Measurements from ENCODE around the gene VMP1. TPM values are rescaled to one million over a fixed set of nuclear protein-coding genes. Genes with fewer than 3 reads are reported as not detected.
A peak's percentile ranks its signal among the peaks of the same experiment; 100 is the strongest.
"Not testable (repeated sequence)": the region's sequence is repeated elsewhere in the genome, so short reads cannot be mapped to it uniquely, and the experiment has no call there.

The VMP1 gene
- total RNA-seq, 1 experiment from 2014 or later = 69.4 TPM

DNA sequence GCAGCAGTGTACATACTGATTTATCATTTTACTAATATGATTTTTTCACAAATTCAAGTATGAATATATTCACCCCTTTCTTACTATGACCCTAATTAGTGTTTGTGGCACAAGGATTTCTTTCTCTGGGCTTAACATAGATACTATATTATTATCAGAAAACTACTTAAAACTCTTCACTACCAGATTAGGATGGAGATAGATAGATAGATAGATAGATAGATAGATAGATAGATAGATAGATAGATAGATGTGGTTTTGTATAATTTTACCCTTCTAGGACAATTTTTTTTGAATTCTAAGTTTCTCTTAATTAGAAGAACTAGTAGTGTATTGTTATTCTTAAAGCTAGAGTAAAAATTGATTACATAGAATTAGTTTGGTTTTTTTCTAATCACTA, 49.6 kb downstream of the VMP1 start:
- Histone ChIP-seq H4K20me1 (ENCODE audit: insufficient read depth, low read depth, low read length) (no peaks in the 10 kb centered on the region), H3K36me3 (ENCODE audit: insufficient read depth, low read length) (peaks cover 22% of the 10 kb centered on the region), H3K27ac (ENCODE audit: low read length) (no peak overlapping the region; the same call in 1 of the 2 replicates), H3K27me3 (ENCODE audit: low read length) (no peaks in the 10 kb centered on the region), H3K4me1 (ENCODE audit: low read length) (peaks cover 29% of the 10 kb centered on the region), H3K9me3 (ENCODE audit: low read length) (no peaks in the 10 kb centered on the region), H3K4me2 (ENCODE audit: low read depth, low read length, poor library complexity, severe bottlenecking) (no peak overlapping the region), H3K9me2 (replicated peaks; ENCODE audit: insufficient read depth, low read length) (no peaks in the 10 kb centered on the region), H3K4me3 (ENCODE audit: low read length) (no peak overlapping the region), H2AFZ (ENCODE audit: low read length) (no peak overlapping the region), H3K79me2 (ENCODE audit: low read length) (peaks cover 27% of the 10 kb centered on the region; the same call in 1 of the 2 replicates), H3K9ac (ENCODE audit: low read length) (no peak overlapping the region)
- DNase-seq = no peak

DNA sequence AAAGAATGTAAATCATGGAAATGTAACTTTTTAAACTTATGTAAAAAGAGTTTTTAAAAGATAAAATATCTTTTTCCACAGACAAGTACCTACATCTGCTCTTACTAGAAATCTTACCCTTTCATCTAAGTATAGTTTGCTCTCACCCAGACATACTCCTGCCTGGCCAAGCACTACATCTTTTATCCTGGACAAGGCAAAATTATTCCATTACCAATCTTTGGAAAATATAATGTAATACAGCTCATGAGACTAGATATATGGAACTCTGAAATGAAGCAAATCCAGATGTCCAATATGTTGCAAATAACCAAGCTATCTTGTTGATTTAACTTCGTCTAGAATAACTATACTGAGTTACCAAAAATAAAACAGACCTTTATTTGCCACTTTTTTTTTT, 50.0 kb downstream of the VMP1 start:
- peaks cover 28% of the 10 kb centered on the region for H3K4me1 ChIP-seq (ENCODE audit: low read length)
- no peaks in the 10 kb centered on the region for H3K27me3 ChIP-seq (ENCODE audit: low read length)
- H3K79me2 ChIP-seq (ENCODE audit: low read length) = peaks cover 28% of the 10 kb centered on the region; the same call in 1 of the 2 replicates
- no peak overlapping the region for H3K9ac ChIP-seq (ENCODE audit: low read length)
- DNase-seq = no peak
- no peak overlapping the region for H2AFZ ChIP-seq (ENCODE audit: low read length)
- no peaks in the 10 kb centered on the region for H3K9me2 ChIP-seq (replicated peaks; ENCODE audit: insufficient read depth, low read length)
- H3K9me3 ChIP-seq (ENCODE audit: low read length) = no peaks in the 10 kb centered on the region
- no peaks in the 10 kb centered on the region for H4K20me1 ChIP-seq (ENCODE audit: insufficient read depth, low read depth, low read length)
- H3K36me3 ChIP-seq (ENCODE audit: insufficient read depth, low read length) = peaks cover 22% of the 10 kb centered on the region
- H3K4me3 ChIP-seq (ENCODE audit: low read length) = no peak overlapping the region
- no peak overlapping the region for H3K27ac ChIP-seq (ENCODE audit: low read length)
- H3K4me2 ChIP-seq (ENCODE audit: low read depth, low read length, poor library complexity, severe bottlenecking) = no peak overlapping the region

DNA sequence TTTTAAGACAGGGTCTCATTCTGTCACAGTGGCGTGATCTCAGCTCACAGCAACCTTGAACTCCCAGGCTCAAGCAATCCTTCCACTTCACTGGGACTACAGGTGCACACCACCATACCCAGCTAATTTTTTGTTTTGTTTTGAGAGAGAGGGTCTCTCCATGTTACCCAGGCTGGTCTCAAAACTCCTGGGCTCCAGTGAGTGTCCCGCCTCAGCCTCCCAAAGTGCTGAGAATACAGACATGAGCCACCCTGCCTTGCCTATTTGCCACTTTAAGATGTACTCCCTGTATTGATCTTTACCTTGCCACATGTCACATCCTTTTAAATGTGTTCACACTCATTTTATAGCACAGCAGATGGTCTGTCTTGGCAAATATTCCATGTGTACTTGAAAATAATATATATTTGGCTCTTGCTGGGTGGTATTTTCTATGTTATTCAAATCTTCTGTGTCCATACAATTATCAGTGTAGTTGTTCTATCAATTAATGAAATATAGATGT, 50.5 kb downstream of the VMP1 start:
- Histone ChIP-seq H3K36me3 (ENCODE audit: insufficient read depth, low read length) (peaks cover 22% of the 10 kb centered on the region), H2AFZ (ENCODE audit: low read length) (no peak overlapping the region), H3K79me2 (ENCODE audit: low read length) (peaks cover 30% of the 10 kb centered on the region), H3K4me1 (ENCODE audit: low read length) (peaks cover 31% of the 10 kb centered on the region), H3K4me2 (ENCODE audit: low read depth, low read length, poor library complexity, severe bottlenecking) (no peak overlapping the region), H3K27me3 (ENCODE audit: low read length) (no peaks in the 10 kb centered on the region), H4K20me1 (ENCODE audit: insufficient read depth, low read depth, low read length) (no peaks in the 10 kb centered on the region), H3K9me3 (ENCODE audit: low read length) (no peaks in the 10 kb centered on the region), H3K9me2 (replicated peaks; ENCODE audit: insufficient read depth, low read length) (no peaks in the 10 kb centered on the region), H3K9ac (ENCODE audit: low read length) (no peak overlapping the region), H3K4me3 (ENCODE audit: low read length) (no peak overlapping the region), H3K27ac (ENCODE audit: low read length) (no peak overlapping the region)
- no peak for DNase-seq

DNA sequence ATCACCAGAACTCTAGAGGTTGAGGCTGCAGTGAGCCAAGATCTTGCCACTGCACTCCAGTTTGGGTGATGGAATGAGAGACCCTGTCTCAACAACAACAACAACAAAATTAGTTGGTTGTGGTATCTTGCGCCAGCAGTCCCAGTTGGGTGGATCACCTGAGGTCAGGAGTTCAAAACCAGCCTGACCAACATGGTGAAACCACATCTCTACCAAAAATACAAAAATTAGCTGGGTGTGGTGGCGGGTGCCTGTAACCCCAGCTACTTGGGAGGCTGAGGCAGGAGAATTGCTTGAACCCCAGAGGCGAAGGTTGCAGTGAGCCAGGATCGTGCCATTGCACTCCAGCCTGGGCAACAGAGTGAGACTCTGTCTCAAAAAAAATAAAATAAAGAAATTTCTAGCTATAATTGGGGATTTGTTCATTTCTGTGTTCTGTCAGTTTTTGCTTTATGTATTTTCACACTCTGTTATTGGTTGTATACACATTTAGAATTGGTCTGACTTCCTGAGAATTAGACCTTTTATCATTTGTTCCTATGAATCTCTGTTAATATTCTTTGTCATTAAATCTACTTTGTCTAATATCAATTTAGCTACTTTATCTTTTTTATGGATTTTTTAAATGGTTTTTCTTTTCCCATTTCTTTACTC, 51.7 kb downstream of the VMP1 start:
- peaks cover 38% of the 10 kb centered on the region for H3K79me2 ChIP-seq (ENCODE audit: low read length)

DNA sequence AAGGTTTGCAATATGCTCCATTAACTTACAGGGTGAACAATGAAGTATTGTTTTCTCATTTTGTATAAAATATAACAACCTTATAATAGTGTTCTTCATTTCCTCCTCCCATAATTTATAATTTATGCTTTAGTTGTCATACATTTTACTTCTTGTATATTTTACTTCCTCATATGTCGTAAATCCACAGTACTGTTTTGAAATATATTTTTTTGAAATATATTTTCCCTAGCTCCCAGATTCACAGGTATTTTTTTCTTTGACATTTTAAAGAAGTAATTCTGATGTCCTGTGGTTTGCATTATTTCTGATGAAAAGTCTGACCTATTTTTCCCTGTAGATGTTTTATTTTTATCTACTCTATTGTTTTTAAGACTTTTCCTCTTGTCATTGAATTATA, 52.7 kb downstream of the VMP1 start:
- no peak for DNase-seq
- H3K9ac ChIP-seq (ENCODE audit: low read length) = no peak overlapping the region
- no peaks in the 10 kb centered on the region for H4K20me1 ChIP-seq (ENCODE audit: insufficient read depth, low read depth, low read length)
- H3K9me3 ChIP-seq (ENCODE audit: low read length) = no peaks in the 10 kb centered on the region
- no peak overlapping the region for H3K4me3 ChIP-seq (ENCODE audit: low read length)
- no peak overlapping the region for H2AFZ ChIP-seq (ENCODE audit: low read length)
- H3K9me2 ChIP-seq (replicated peaks; ENCODE audit: insufficient read depth, low read length) = no peaks in the 10 kb centered on the region
- no peak overlapping the region for H3K4me2 ChIP-seq (ENCODE audit: low read depth, low read length, poor library complexity, severe bottlenecking)
- H3K4me1 ChIP-seq (ENCODE audit: low read length) = peaks cover 21% of the 10 kb centered on the region
- H3K27ac ChIP-seq (ENCODE audit: low read length) = no peak overlapping the region
- peaks cover 37% of the 10 kb centered on the region for H3K79me2 ChIP-seq (ENCODE audit: low read length)
- H3K27me3 ChIP-seq (ENCODE audit: low read length) = no peaks in the 10 kb centered on the region
- H3K36me3 ChIP-seq (ENCODE audit: insufficient read depth, low read length) = peaks cover 24% of the 10 kb centered on the region

More for the DNA sequence above, 51.7 kb downstream of the VMP1 start:
- Histone ChIP-seq H3K36me3 (ENCODE audit: insufficient read depth, low read length) (peaks cover 22% of the 10 kb centered on the region), H3K4me1 (ENCODE audit: low read length) (peaks cover 27% of the 10 kb centered on the region)
- H2AFZ ChIP-seq (ENCODE audit: low read length); DNase-seq; H3K9me2 ChIP-seq (replicated peaks; ENCODE audit: insufficient read depth, low read length); H3K27me3 ChIP-seq (ENCODE audit: low read length); H3K4me2 ChIP-seq (ENCODE audit: low read depth, low read length, poor library complexity, severe bottlenecking); H3K9ac ChIP-seq (ENCODE audit: low read length); H4K20me1 ChIP-seq (ENCODE audit: insufficient read depth, low read depth, low read length); H3K9me3 ChIP-seq (ENCODE audit: low read length); H3K27ac ChIP-seq (ENCODE audit: low read length); H3K4me3 ChIP-seq (ENCODE audit: low read length): not testable (repeated sequence)

DNA sequence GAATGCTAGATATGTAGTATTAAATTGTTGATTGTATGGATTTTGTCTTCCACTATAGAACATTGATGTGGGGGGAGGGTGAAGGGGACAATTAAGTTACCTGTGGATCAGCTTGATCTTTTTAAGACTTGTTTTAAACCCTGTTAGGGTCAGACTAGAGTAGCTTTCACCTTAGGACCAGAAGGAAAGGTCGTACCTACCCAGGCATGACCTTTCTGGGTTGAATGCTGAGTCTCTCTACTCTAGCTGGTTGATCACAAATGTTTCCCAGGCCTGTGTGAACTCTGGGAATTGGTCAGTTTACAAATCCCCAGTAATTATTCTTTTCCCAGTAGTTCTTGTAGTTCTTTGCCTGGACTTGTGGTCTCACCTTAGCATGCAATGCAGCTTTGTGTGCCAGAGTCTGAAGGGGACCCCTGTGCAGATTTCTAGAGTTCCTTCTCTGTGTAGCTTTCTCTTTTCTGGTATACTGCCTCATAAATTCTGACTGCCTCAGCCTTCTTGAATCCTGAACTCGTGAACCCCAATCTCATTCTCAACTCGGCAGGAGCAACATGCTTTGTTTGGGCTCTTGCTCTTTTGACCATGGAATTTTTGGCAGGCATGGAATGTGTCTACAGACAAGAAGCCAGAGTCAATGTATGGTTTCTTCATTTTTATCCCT, 54.1 kb downstream of the VMP1 start:
- peaks cover 21% of the 10 kb centered on the region for H3K4me1 ChIP-seq (ENCODE audit: low read length)
- no peak overlapping the region for H2AFZ ChIP-seq (ENCODE audit: low read length)
- H3K9me3 ChIP-seq (ENCODE audit: low read length) = no peaks in the 10 kb centered on the region
- DNase-seq = no peak
- H3K9me2 ChIP-seq (replicated peaks; ENCODE audit: insufficient read depth, low read length) = no peaks in the 10 kb centered on the region
- no peak overlapping the region for H3K4me2 ChIP-seq (ENCODE audit: low read depth, low read length, poor library complexity, severe bottlenecking)
- peaks cover 39% of the 10 kb centered on the region for H3K79me2 ChIP-seq (ENCODE audit: low read length)
- H3K4me3 ChIP-seq (ENCODE audit: low read length) = no peak overlapping the region
- no peak overlapping the region for H3K9ac ChIP-seq (ENCODE audit: low read length)
- no peaks in the 10 kb centered on the region for H4K20me1 ChIP-seq (ENCODE audit: insufficient read depth, low read depth, low read length)
- no peak overlapping the region for H3K27ac ChIP-seq (ENCODE audit: low read length)
- H3K27me3 ChIP-seq (ENCODE audit: low read length) = no peaks in the 10 kb centered on the region
- peaks cover 26% of the 10 kb centered on the region for H3K36me3 ChIP-seq (ENCODE audit: insufficient read depth, low read length)

DNA sequence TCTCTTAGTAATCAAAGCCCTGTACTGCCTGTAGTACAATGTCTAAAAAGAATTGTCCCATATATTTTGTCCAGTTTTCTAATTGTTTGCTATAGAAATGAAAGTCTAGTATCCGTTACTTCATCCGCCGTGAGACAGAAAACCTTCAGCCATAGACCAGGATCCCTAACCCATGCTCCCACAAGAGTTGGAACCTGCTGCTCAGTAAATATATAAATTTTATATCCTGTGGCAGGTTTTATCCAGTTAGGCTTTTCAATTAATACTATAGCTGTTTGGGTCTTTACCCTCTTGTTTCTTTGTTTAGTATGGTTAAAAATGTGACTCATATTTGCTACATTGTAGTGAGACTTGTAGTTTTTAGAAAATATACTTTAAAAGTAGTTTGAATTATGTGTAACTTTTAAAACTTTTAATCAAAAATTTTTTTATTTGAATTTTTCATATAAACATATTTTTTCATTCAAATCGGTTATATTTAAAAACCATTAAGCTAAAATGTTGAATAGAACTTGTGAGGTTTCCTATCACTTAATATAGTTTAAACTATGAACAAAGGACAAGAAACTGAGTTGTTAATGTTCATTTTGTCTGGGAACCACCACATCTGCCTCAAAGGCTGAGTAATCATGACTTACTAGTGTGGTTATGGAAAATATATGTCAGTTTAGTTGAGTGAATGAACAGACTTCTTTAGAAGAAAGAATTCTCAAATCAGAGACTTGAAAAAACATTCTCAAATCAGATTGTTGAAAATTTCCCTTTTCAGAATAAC, 54.8 kb downstream of the VMP1 start:
- Histone ChIP-seq H3K36me3 (ENCODE audit: insufficient read depth, low read length) (peaks cover 27% of the 10 kb centered on the region), H3K9me2 (replicated peaks; ENCODE audit: insufficient read depth, low read length) (no peaks in the 10 kb centered on the region), H3K4me2 (ENCODE audit: low read depth, low read length, poor library complexity, severe bottlenecking) (peak overlapping the region; percentile 14), H3K4me3 (ENCODE audit: low read length) (no peak overlapping the region), H3K9me3 (ENCODE audit: low read length) (no peaks in the 10 kb centered on the region), H2AFZ (ENCODE audit: low read length) (no peak overlapping the region), H3K27me3 (ENCODE audit: low read length) (no peaks in the 10 kb centered on the region), H3K79me2 (ENCODE audit: low read length) (peaks cover 39% of the 10 kb centered on the region), H3K27ac (ENCODE audit: low read length) (peak overlapping the region; percentile 24), H3K9ac (ENCODE audit: low read length) (no peak overlapping the region), H4K20me1 (ENCODE audit: insufficient read depth, low read depth, low read length) (no peaks in the 10 kb centered on the region), H3K4me1 (ENCODE audit: low read length) (peaks cover 21% of the 10 kb centered on the region)
- DNase-seq = no peak

DNA sequence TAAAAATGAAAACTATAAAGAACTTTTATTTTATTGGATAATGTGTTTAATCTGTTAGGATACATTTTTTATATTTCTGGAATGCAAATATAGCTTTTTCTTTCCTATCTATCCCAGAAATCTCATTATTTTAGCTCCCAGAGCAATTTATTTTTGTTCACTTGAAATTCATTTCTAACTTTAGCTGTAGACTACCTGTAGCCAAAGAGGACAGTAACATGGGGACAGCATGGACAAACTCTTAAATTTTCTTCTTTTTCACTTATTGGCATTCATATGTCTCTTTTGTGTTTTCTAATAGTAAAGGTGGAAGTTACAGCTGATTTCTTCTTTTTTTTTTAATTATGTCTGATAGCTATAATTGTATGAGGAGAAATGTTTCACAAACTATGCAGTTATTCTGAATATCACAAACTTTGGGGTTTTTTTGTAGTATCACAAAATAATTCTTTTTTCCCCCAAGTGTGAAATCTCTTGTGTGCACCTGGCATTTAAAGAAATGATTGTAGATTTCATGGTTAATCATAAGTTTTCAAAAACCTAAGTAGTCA, 55.4 kb downstream of the VMP1 start:
- Histone ChIP-seq H3K4me2 (ENCODE audit: low read depth, low read length, poor library complexity, severe bottlenecking) (peak overlapping the region; percentile 14), H4K20me1 (ENCODE audit: insufficient read depth, low read depth, low read length) (no peaks in the 10 kb centered on the region)

More for the DNA sequence above, 55.4 kb downstream of the VMP1 start:
- no peak overlapping the region for H3K9ac ChIP-seq (ENCODE audit: low read length)
- peaks cover 21% of the 10 kb centered on the region for H3K4me1 ChIP-seq (ENCODE audit: low read length)
- H3K27ac ChIP-seq (ENCODE audit: low read length) = peak overlapping the region; percentile 24
- peaks cover 27% of the 10 kb centered on the region for H3K36me3 ChIP-seq (ENCODE audit: insufficient read depth, low read length)
- DNase-seq = no peak
- no peaks in the 10 kb centered on the region for H3K9me3 ChIP-seq (ENCODE audit: low read length)
- no peak overlapping the region for H3K4me3 ChIP-seq (ENCODE audit: low read length)
- H3K9me2 ChIP-seq (replicated peaks; ENCODE audit: insufficient read depth, low read length) = no peaks in the 10 kb centered on the region
- no peak overlapping the region for H2AFZ ChIP-seq (ENCODE audit: low read length)
- peaks cover 38% of the 10 kb centered on the region for H3K79me2 ChIP-seq (ENCODE audit: low read length)
- no peaks in the 10 kb centered on the region for H3K27me3 ChIP-seq (ENCODE audit: low read length)
